ES-I3 (cell line): Measurements from ENCODE around the gene PPP1R12B.
"Not testable (repeated sequence)": the region's sequence is repeated elsewhere in the genome, so short reads cannot be mapped to it uniquely, and the experiment has no call there.

Experiments
- H3K36me3 ChIP-seq: 2 replicates; pipeline ENCODE4 v1.6.1; 2013; ENCODE audit warnings: mild to moderate bottlenecking, low read length, control low read depth, moderate library complexity; ENCODE audit not compliant: insufficient read depth
- H3K4me1 ChIP-seq: 2 replicates; pipeline ENCODE4 v1.6.1; 2013; ENCODE audit warnings: mild to moderate bottlenecking, control low read depth, low read length; ENCODE audit not compliant: insufficient read depth
- H3K9ac ChIP-seq: 2 replicates; pipeline ENCODE4 v1.6.1; 2013; ENCODE audit warnings: low read depth, mild to moderate bottlenecking, low read length, moderate library complexity
- H3K9me3 ChIP-seq: 2 replicates; pipeline ENCODE4 v1.6.1; 2013; ENCODE audit warnings: mild to moderate bottlenecking, low read length, moderate library complexity; ENCODE audit not compliant: control insufficient read depth, insufficient read depth

The PPP1R12B gene

DNA sequence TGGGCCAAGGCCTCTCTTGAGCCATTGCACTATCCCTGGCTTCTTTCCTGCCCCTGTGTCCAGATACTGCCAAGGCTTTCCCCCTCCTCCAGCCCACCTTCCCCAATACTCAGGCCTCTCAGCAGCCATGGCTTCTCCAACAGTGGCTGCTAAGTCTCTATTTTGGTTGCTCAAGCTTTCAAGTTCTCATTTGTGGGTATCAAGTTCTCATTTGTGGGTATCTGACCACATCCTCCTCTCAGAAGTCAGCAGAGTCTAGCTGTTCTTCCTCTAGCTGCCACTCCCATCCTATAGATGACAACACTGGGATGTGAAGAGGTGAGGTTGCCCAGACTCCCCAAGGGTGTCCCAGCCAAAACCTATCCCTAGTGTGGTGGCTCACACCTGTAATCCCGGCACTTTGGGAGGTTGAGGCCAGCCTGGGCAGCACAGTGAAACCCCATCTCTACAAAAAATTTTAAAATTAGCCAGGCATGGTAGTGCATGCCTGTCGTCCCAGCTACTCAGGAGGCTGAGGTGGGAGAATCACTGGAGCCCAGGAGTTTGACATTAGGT, 280.8 kb downstream of the PPP1R12B start:
- H3K4me1 ChIP-seq, H3K9me3 ChIP-seq, H3K9ac ChIP-seq, H3K36me3 ChIP-seq: not testable (repeated sequence)

DNA sequence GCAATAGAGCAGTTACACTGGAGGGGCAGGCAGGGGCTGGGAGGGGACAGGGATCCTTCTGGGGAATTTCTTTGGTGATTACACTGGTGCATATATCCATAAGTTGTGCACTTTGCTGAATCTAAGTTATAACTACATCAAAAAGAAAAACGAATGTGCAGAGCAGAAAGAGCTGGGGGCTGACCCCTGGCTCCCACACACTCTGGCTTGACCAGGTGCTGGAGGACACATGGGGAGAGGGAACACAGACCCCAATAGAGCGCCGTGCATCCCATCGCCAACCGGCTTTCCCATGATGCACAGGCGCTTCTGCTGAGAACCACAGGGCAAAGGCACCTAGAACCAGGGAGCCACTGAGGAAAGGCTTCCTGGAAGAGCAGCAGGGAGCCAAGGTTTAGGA, 281.6 kb downstream of the PPP1R12B start:
- not testable (repeated sequence) for H3K36me3 ChIP-seq, H3K4me1 ChIP-seq, H3K9ac ChIP-seq, H3K9me3 ChIP-seq

- Histone ChIP-seq H3K9ac (no peak overlapping the region), H3K4me1 (no peaks in the 10 kb centered on the region; the same call in 1 of the 2 replicates), H3K9me3 (no peaks in the 10 kb centered on the region), H3K36me3 (no peaks in the 10 kb centered on the region)
Measured at GRCh38 chr1:202630541-202630940, 282.0 kb downstream of the PPP1R12B start.

- Histone ChIP-seq H3K9me3 (no peaks in the 10 kb centered on the region), H3K4me1 (no peaks in the 10 kb centered on the region; the same call in 1 of the 2 replicates), H3K9ac (no peak overlapping the region), H3K36me3 (no peaks in the 10 kb centered on the region)
Measured at GRCh38 chr1:202631076-202631923, 282.8 kb downstream of the PPP1R12B start.

GRCh38 chr1:202632241-202632640, 283.7 kb downstream of the PPP1R12B start:
- Histone ChIP-seq H3K36me3 (no peaks in the 10 kb centered on the region), H3K4me1 (no peaks in the 10 kb centered on the region; the same call in 1 of the 2 replicates), H3K9me3 (no peaks in the 10 kb centered on the region), H3K9ac (no peak overlapping the region)

DNA sequence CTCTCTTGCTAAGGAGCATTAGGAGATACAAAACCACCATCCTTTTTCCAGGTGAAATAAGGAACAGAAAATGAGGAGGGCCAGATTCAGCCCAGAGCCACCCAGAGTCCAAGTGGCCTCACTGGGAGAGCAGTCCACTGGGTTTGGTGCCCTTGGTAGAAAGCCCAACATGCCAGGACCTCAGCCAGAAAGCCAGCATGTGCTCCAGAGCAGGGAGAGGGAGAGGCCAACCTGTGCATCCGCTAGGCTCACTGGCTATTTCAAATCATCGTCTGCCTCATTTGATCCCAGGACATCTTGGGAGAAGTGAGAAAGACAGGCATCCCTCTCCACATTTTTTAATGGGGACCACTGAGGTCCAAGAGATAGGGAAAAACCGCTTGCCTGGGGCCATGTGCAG, 287.7 kb downstream of the PPP1R12B start:
- H3K4me1 ChIP-seq, result peaks cover 17% of the 10 kb centered on the region
- H3K9me3 ChIP-seq, H3K36me3 ChIP-seq, H3K9ac ChIP-seq: not testable (repeated sequence)

- not testable (repeated sequence) for H3K36me3 ChIP-seq, H3K9ac ChIP-seq, H3K9me3 ChIP-seq
- peaks cover 17% of the 10 kb centered on the region for H3K4me1 ChIP-seq
Measured at GRCh38 chr1:202637321-202638018, 289.0 kb downstream of the PPP1R12B start.

- no peak overlapping the region for H3K9ac ChIP-seq
- peaks cover 17% of the 10 kb centered on the region for H3K4me1 ChIP-seq
- H3K36me3 ChIP-seq, result no peaks in the 10 kb centered on the region
- no peaks in the 10 kb centered on the region for H3K9me3 ChIP-seq
Measured at GRCh38 chr1:202638019-202638700, 289.7 kb downstream of the PPP1R12B start.

DNA sequence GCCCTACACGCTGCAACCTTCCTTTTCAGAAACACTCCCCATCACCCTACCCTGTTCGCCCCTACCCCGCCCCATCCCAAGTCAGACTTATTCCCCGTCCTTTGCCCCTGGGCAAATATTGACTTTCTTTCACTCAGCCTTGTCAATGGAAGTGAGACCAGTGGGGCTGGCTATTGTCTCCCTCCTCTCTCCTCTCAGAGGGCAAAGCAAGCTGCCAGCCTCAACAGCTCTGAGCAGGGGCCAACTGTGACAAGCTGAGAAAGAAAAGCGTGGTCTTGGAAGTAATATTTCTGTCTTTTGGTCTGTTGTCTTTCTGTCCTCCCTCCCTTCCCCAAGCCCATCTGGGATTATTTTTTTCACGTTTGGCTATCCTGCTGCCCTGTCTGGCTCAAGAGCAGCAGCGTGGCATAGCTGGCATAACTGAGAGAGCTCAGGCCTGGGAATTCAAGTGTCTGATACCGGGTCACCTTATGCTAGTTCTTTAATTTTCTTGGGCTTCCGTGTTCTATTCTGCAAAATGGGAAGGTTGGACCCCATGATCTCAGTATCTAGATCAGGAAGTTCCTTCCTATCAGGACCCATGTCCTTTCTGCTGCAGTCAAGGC, 290.3 kb downstream of the PPP1R12B start:
- H3K4me1 ChIP-seq, result peaks cover 17% of the 10 kb centered on the region
- not testable (repeated sequence) for H3K36me3 ChIP-seq, H3K9ac ChIP-seq, H3K9me3 ChIP-seq

- Histone ChIP-seq H3K4me1 (peaks cover 17% of the 10 kb centered on the region), H3K36me3 (no peaks in the 10 kb centered on the region), H3K9ac (no peak overlapping the region), H3K9me3 (no peaks in the 10 kb centered on the region)
Measured at GRCh38 chr1:202639500-202639899, 291.0 kb downstream of the PPP1R12B start.

DNA sequence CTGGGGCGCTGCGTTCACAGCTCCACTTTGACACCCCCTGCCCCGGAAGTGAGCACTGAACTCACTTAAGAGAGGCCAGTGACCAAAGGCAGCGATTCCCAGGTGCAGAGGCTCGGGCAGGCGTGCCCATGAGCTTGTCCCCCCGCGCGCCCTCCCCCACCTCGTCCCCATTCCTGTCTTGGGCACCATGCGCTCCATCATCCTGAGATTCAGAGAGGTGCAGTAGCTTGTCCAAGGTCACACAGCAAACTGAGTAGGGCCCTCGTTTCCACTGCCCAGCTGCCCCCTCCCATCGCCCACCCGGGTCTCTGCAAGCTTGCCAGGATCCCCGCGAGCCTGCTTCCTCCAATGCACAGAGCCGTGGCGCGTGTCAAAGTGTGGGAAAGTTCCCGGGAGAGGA, 293.7 kb downstream of the PPP1R12B start:
- Histone ChIP-seq H3K9ac (peak overlapping the region; percentile 38; the same call in 1 of the 2 replicates), H3K36me3 (no peaks in the 10 kb centered on the region; the same call in 1 of the 2 replicates), H3K9me3 (no peaks in the 10 kb centered on the region), H3K4me1 (peaks cover 17% of the 10 kb centered on the region)
